ENCODE measurements around the gene EVX1.
A peak's percentile ranks its signal among the peaks of the same experiment; 100 is the strongest.

Gene EVX1

GRCh38 chr7:27239387-27240014 is 3.1 kb upstream of the EVX1 start:
- no peak for DNase-seq (ENCODE audit: low spot score)
- TF ChIP-seq, protein P1, sequence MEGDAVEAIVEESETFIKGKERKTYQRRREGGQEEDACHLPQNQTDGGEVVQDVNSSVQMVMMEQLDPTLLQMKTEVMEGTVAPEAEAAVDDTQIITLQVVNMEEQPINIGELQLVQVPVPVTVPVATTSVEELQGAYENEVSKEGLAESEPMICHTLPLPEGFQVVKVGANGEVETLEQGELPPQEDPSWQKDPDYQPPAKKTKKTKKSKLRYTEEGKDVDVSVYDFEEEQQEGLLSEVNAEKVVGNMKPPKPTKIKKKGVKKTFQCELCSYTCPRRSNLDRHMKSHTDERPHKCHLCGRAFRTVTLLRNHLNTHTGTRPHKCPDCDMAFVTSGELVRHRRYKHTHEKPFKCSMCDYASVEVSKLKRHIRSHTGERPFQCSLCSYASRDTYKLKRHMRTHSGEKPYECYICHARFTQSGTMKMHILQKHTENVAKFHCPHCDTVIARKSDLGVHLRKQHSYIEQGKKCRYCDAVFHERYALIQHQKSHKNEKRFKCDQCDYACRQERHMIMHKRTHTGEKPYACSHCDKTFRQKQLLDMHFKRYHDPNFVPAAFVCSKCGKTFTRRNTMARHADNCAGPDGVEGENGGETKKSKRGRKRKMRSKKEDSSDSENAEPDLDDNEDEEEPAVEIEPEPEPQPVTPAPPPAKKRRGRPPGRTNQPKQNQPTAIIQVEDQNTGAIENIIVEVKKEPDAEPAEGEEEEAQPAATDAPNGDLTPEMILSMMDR (IDR thresholded peaks at IDR 0.05; ENCODE audit: extremely low read depth, missing control alignments), result no peak

DNA sequence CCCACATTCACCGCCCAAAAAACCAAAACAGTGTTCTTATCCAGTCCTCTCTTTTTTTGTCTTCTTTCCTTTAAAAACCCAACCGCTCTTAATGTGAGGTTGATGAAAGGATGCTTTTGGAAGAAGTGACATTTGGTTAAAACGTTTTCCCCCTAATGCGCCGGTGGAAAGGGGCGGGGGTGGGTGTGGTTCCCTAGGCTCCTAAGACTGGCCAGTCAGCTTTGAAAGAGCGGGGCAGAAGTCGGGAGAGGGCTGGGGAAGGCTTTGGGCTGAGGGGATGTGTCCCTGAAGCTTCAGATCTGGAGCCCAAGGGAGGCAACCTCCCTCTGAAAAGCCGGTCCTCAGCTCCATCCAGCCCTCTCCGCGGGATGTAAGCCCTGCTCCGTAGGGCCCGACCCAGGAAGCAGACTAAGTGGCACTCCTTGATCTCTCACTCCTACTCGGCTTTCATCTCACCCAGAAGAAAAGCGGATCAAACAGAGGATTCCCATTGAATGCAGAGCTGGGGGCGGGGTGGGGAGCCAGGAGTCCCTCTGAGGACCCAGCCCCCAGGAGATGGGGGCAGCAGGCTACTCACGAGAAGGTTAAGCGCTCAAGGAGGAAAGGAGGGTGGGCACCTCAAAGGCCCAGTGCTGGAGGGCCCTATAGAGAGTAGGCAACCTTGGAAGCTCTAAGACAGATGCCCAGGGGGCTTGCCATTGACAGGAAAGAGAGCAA is 2.4 kb upstream of the EVX1 start:
- TF ChIP-seq, protein P1 (IDR thresholded peaks at IDR 0.05; ENCODE audit: extremely low read depth, missing control alignments), result no peak
- DNase-seq (ENCODE audit: low spot score), result no peak

- TF ChIP-seq, protein P1 (IDR thresholded peaks at IDR 0.05; ENCODE audit: extremely low read depth, missing control alignments), result no peak
- DNase-seq (ENCODE audit: low spot score), result no peak
Observed at GRCh38 chr7:27241189-27242056, 1.2 kb upstream of the EVX1 start.

DNA sequence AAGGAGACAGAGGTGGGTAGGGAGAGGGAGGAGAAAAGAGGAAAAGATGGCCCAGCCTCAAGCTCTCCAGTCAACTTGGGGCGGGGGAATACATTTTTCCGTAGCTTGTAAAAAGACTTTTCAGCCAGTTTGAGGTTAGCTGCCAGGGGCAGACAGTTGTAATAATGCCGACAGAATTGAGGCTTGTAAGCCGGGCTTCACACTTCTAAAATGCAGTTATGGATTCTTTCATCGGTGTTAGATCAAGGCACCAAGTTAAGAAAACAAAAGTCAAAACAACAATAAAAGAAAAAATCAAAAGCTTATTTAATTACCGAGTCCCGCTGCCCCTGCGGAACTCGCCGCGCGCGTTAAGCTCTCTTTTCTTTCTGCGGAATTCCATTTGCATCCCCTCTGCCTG is 448 bp upstream of the EVX1 start:
- TF ChIP-seq, protein P1 (IDR thresholded peaks at IDR 0.05; ENCODE audit: extremely low read depth, missing control alignments), result no peak
- no peak for DNase-seq (ENCODE audit: low spot score)

DNA sequence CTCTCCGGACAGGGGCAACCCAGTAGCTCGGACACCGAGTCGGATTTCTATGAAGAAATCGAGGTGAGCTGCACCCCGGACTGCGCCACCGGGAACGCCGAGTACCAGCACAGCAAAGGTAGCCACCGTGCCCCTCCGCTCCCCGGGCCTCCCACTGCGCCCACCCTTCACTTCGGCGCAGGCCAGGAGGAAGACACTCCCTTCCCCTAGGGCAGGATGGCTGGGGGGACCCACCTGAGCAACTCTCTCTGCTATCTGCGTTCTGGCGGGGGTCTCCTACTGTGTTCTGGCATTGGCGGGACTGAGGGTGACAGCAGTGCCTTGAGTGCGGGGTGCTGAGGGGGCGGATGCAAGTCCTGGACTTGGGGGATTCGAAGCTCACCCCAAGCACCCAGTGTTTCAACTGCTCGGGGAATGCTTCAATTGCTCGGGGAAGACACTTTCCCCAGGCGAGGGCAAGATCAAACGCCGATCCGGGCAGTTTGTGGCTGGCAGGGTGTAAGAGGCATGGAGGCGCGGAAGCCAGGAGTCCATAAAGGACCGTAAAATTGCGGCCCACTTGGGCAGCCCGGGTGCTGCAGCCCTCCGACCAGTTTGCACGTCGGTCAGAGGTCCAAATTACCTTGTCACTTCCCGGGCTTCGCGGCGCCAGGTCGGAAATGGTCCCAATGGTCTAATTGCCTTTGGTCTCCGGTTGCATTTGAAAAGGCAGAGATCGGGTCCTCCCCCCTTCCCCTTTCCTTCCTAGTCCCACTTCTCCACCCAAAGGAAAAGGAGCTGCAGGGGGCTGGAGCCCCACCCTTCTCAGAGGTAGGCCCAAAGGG is 950 bp downstream of the EVX1 start:
- TF ChIP-seq, protein P1 (IDR thresholded peaks at IDR 0.05; ENCODE audit: extremely low read depth, missing control alignments), result no peak
- peak; percentile 29 for DNase-seq (ENCODE audit: low spot score)

- TF ChIP-seq, protein P1 (IDR thresholded peaks at IDR 0.05; ENCODE audit: extremely low read depth, missing control alignments), result no peak
- DNase-seq (ENCODE audit: low spot score), result peak; percentile 40
Observed at GRCh38 chr7:27244488-27245123, 2.0 kb downstream of the EVX1 start.
